ENCODE data around the gene PLEKHO1. TPM values are rescaled to one million over a fixed set of nuclear protein-coding genes. Genes with fewer than 3 reads are reported as not detected.

PLEKHO1 gene, protein sequence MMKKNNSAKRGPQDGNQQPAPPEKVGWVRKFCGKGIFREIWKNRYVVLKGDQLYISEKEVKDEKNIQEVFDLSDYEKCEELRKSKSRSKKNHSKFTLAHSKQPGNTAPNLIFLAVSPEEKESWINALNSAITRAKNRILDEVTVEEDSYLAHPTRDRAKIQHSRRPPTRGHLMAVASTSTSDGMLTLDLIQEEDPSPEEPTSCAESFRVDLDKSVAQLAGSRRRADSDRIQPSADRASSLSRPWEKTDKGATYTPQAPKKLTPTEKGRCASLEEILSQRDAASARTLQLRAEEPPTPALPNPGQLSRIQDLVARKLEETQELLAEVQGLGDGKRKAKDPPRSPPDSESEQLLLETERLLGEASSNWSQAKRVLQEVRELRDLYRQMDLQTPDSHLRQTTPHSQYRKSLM
- total RNA-seq, result 40.0 and 45.1 TPM in 2 replicates

GRCh38 chr1:150149271-150150132 lies at the start of gene PLEKHO1:
TSS of gene PLEKHO1 (plus strand) at chr1:150149916. CDS start at chr1:150150258, 342 bp downstream.

Other genes starting within 250 kb of the PLEKHO1 start
- 11.8 and 16.0 TPM in 2 replicates for gene SV2A, start 232.1 kb upstream of the PLEKHO1 start, total RNA-seq
- 6.3 and 8.2 TPM in 2 replicates for gene SF3B4, start 222.1 kb upstream of the PLEKHO1 start, total RNA-seq
- 9.1 TPM in 2 replicates for gene MTMR11, start 213.0 kb upstream of the PLEKHO1 start, total RNA-seq
- 13.4 and 13.8 TPM in 2 replicates for gene OTUD7B, start 139.2 kb upstream of the PLEKHO1 start, total RNA-seq
- 39.9 and 43.2 TPM in 2 replicates for gene VPS45, start 82.1 kb upstream of the PLEKHO1 start, total RNA-seq
- 24.6 and 39.2 TPM in 2 replicates for gene ANP32E, start 86.2 kb downstream of the PLEKHO1 start, total RNA-seq
- gene CA14, start 107.9 kb downstream of the PLEKHO1 start, total RNA-seq, result not detected in 2 replicates
- 83.4 and 92.6 TPM in 2 replicates for gene APH1A, start 119.1 kb downstream of the PLEKHO1 start, total RNA-seq
- gene C1orf54, start 122.9 kb downstream of the PLEKHO1 start, total RNA-seq, result 65.3 and 92.0 TPM in 2 replicates
- 2.7 and 4.9 TPM in 2 replicates for gene CIART, start 132.6 kb downstream of the PLEKHO1 start, total RNA-seq
- 105 and 122 TPM in 2 replicates for gene MRPS21, start 143.9 kb downstream of the PLEKHO1 start, total RNA-seq
- 29.0 and 31.2 TPM in 2 replicates for gene PRPF3, start 171.6 kb downstream of the PLEKHO1 start, total RNA-seq
- 5.0 and 6.4 TPM in 2 replicates for gene RPRD2, start 214.2 kb downstream of the PLEKHO1 start, total RNA-seq